GM19193 (cell line): ENCODE data around the gene P4HA1.

Source experiments
- POLR2A ChIP-seq: IDR thresholded peaks from 4 replicates; pipeline ENCODE4 v1.6.1; 2011; ENCODE audit not compliant: insufficient read depth, insufficient read length; ENCODE audit errors: extremely low read depth

P4HA1 gene

DNA sequence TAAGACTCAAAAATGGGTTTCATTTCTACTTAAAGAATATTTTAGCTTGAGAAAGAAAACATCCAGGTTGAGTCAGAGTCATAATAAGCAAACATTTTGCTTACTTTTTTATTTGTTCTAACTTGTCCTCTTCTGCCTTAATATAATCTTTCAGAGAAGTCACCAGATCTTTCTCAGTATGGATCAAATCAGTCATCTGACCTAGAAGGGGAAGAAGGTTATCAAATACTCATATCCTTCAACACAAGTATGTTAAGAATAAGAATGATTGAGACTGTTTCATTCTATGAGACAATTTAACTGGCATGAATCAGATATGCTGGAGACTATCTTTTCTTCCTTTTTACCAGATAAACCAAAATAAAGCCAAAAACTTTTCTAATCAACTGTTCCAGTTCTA is 23.0 kb downstream of the P4HA1 start:
- TF ChIP-seq POLR2A: no peak

- TF ChIP-seq POLR2A: no peak
These were observed 31.2 kb downstream of the P4HA1 start for GRCh38 chr10:73065441-73065840.

GRCh38 chr10:73061743-73062142 is 34.9 kb downstream of the P4HA1 start:
- no peak for TF ChIP-seq POLR2A

DNA sequence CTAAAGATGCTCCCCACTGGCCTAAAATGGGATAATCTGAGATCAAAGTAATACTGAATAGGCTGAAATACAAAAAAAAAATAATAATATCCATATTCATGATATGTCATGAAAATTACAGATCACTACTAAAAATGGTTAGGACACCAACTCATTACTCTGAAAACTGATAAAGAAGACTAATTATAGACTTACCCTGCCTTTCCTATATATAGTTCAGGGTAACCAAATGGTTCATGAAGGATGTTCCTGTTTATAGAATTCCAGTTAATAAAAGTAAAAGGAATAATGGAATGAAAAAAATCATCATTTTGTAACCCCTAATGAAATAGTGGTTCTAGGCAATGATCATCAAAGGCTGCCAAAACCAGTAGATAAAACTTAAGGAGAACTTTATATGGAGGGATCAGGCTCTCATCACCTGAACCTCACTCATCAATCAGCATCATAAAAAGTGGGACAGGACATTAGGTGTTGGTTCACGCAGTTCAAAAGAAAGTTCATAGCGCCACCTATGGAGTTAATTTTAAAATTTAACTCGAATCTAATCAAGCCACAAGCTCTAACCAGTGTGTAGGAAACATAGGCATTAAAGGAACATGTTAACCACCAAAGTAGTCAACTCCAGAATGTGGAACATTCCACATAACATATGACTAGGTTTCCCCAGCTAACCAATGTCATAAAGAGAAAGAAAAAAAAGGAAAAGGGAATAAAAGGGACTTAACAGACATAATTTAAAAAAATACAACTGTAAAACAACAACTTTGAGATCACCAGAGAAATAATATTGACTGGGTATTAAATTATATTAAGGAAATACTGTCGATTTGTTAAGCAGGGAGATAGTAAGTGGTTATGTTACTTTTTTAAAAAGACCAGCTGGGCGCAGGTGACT is 35.7 kb downstream of the P4HA1 start:
- TF ChIP-seq POLR2A: no peak

DNA sequence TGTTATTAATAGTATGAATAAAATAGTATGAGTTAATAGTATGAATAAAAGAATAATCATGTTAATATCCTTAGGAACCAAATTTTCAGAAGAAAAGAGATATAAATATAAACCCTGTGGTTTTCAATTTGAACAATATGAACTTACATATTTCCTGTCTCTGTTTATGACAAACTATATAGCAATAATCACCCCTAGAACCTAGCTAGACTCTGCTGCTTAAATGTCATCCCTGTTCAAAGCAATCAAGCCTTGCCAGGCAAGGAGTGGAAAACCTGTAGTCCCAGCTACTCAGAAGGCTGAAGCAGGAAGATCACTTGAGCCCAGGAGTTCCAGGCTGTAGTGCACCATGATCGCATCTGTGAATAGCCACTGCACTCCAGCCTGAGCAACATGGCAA is 36.5 kb downstream of the P4HA1 start:
- TF ChIP-seq POLR2A: no peak

GRCh38 chr10:73058057-73058591 is 38.5 kb downstream of the P4HA1 start:
- TF ChIP-seq POLR2A: no peak

DNA sequence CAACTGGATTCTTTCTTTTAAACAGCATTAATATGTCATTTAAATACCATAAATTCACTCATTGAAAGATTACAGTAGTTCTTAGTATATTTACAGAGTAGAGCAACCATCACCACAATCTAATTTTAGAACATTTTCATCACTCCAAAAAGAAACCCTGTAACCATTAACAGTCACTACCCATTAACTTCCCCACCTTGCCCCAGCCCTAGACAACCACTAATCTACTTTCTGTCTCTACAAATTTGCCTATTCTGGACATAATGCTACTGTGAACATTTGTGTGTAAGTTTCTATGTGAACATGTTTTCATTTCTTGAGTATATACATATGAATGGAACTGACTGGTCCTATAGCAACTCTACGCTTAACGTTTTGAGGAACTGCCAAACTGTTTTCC is 42.4 kb downstream of the P4HA1 start:
- no peak for TF ChIP-seq POLR2A

DNA sequence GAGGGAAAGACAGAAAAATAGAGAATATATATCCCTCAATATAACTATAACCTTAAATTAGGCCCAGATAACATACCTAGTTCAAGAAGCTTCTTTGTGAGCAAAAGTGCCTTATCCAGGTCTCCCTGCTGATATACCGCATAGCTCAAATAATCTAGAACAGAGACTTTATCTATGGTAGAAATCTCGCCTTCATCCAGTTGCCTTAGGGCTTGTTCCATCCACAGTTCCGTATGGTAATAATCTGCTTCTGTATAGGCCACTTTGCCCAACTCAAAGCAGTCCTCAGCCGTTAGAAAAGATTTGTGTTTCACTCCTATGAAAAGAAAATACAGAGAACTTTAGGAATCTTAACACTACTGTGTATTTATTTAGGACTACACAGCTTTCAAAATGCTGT is 43.4 kb downstream of the P4HA1 start:
- TF ChIP-seq POLR2A: no peak

DNA sequence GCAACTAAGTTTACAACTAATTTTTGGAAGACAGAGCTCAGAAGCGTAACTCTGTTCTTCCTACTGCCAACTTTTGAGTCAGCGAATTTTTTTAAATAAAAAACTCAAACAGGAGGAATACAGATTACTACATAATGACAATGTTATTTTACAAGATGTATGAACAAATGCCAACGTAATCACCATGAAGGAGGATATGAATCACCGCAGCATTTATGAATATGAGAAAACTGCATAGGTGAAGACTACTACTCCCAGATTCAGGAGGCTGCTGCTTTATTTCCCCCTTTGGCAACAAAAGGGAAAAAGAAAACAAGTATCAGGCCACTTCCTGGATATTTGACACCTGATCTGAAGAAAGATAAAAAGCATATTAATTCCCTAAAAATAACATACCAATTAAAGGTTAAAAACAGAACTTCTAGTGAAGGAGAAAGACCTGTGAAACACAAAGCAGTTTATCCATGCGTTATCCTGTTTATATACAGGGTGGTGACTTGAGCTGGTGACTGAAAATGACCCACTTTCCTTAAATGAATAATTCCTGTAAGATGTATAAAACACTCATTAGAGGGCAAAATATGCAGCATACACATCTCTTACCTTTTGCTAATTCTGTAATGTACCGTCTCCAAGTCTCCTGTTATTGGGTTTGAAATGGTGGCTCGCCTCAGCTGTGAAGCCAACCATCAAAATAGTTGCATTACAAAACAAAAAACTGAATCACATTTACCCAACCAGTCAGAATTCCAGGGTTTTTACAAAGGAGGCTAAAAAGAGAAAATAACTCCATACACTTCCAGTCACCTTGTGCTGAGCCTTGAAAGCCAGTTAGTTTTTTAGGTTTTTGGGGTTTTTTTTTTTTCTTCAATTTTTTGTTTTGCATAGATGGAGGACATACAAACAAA is 52.0 kb downstream of the P4HA1 start:
- TF ChIP-seq POLR2A: no peak

DNA sequence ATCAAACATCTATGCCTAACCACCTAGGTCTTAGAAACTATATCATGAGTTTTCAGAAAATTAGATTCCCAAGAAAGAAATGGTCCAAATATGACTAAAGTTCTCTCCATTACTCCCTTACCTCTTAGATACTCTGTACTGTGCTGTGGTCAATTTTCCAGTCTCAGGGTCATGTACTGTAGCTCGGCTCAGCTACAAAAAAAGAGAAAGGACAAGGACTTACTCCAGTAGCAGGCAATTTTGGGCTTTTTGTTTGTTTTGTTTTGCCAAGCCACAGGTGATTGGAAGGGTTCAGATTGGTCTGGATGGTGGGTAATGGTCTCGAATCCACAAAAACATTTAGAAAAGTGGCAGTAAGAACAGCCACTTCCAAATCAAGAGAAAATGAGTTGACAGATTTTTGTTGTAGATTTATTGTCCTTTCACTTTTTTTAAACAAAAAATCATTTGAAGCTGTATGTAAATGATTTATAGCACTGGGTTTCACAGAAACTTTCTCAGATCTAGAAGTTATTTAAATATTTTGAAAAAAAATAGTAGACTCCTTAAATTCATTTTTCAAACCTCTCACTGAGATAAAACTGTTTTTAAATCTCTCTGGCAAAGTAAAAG is 52.8 kb downstream of the P4HA1 start:
- no peak for TF ChIP-seq POLR2A

GRCh38 chr10:73043319-73043718 is 53.3 kb downstream of the P4HA1 start:
- no peak for TF ChIP-seq POLR2A

DNA sequence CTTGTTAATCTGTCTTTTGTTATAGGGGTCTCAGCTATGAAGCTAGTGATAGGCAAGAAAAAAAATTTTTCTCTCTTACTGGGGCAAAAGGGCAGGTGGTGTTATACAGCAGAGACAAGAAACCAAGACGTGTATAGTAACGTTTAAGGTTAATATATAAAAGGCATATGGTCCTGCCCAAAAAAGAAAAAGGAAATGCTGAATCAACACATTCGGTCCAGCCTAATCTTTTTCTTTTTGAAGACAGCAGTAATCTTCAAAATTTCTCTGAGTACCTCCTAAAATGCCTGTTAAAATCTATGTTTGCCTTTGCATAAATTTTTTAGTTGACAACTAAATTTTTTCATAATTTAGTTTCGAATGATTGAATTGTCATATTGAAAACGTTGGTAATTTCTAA is 54.5 kb downstream of the P4HA1 start:
- TF ChIP-seq POLR2A: no peak

DNA sequence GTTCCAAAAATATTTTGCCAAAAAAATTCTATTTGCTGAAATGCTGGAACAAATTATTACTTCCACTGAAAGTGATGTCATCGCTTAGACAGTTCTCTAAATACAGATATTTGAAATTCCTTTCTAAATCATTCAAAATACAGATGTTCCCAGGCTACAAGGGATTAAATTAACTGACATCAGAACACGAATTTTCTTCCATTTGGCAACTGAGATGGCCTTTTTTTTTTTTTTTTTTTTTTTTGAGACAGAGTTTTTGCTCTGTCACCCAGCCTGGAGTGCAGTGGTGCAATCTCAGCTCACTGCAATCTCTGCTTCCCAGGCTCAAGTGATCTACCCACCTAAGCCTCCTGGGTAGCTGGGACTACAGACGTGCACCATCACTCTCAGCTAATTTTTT is 57.0 kb downstream of the P4HA1 start:
- TF ChIP-seq POLR2A: no peak

DNA sequence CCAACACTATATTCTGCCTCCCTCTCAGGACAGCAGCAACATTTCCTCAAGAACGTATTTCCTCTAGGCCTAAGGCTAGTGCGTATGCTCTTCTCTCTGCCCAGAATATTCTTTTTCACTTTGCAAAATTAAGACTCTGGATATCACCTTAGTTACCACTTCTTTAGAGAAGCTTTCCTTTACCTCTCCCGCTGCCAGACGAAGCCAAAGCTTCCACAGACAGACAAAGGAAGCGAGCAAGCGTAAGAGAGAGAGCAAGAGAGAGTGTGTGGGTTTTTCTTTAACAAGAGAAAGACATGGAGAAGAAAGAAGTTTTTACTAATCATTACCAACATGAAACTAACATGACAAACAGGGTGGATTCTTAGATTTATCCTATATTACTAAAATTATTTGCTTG is 64.1 kb downstream of the P4HA1 start:
- TF ChIP-seq POLR2A: no peak

DNA sequence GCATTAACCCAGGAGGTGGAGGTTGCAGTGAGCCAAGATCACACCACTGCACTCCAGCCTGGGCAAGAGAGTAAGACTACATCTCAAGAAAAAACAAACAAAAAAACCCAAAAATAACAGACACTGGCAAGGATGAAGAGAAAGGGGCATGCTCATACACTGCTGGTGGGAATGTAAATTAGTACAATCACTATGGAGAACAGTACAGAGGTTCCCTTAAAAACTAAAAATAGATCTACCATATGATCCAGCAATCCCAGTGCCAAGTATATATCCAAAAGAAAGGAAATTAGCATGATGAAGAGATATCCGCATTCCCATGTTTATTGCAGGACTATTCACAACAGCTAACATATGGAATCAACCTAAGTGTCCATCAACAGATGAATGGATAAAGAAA is 75.6 kb downstream of the P4HA1 start:
- TF ChIP-seq POLR2A: no peak

DNA sequence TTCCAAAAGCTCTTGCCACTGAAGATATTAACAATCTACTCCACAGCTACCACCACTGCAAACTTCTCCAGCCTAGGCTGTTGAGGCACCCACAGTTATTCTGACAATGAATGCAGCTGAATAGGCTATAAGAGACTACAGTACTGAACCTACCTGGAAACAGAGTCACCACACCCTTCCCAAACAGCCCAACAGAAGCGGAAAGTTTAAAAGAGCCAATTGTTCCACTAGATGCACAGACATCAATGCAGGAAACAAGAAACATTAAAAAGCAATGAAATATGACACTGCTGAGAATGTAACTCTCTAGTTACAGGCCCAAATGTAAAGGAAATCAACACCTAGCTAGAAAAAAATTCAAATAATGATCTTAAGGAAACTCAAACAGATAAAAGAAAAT is 77.6 kb downstream of the P4HA1 start:
- no peak for TF ChIP-seq POLR2A

DNA sequence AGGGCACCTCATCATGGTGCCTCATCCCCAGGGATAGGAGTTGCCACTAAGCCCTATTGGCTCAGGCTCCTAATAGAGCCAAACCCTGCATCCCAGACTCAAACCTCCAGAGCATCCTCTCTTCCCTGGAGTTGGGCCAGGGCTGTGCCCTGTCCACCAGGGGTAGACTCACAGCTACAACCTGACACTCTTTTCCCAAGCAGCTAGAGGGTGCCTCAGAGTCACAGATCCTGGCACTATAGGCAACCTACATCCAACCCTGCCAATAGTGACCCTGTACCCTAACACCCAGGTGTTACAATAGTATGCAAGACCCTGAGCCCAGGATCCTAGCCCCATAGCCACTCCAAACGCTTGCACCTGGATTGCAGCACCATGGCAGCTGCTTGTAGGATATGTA is 78.0 kb downstream of the P4HA1 start:
- no peak for TF ChIP-seq POLR2A
